CD4-positive, alpha-beta T cell treated with Interleukin-15 for 4 hours (primary cell): ENCODE measurements around the gene TCF12.

ENCODE experiments used
- DNase-seq: peaks from one replicate; pipeline ENCODE4 v3.0.0-alpha.2; 2020; ENCODE audit warnings: low spot score

TCF12 gene

GRCh38 chr15:57171426-57171825 lies 253.0 kb downstream of the TCF12 start:
- DNase-seq: no peak

GRCh38 chr15:57172925-57173324 lies 254.5 kb downstream of the TCF12 start:
- DNase-seq: no peak

DNA sequence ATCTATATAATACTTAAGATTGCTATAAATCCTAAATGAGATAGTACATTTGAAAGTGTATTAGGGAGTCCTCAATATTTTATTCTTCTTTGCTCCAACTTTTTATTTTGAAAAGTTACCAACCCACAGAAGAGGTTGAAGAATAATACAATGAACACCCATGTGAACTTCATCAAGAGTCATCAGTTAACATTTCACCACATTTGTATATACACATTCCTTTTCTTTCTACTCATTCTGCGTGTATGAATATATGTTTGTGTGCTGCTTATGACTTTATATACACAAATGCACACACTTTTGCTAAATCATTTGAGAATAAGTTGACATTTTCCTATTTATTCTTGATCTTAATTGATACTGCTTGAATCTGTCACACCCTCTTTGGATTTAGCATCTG lies 264.6 kb downstream of the TCF12 start:
- DNase-seq: no peak

DNA sequence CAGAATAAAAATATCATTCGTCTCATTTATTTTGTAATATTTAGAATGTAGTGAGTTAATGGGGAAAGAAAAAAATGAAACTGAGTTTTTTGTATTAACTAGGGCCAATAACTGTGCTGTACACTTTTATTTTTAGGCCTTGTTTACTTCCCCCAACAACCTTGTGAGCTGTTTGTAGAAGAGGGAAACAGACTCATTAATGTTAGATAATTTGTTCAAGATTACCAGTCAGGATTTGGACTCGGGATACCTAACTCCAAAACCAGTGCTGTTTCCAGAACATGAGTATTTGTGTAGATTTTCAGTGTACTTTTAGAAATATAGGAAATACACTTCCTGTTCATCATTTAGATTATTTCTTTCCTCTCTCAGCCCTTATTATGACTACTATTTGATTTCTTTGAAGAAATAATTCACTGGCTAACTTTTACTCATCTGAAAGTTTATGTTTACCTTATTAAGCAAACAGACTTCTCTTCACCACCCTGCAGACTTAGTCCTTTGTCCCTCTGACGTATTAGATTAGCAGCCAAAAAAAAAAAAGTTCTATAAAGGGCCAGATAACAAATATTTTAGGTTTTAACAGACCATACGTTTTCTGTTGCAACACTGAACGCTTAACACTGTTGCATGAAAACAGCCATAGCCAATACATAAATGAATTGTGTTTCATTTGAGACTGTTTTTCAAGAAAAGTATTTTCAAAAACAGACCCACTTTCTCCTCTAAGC lies 265.3 kb downstream of the TCF12 start:
- DNase-seq: no peak

DNA sequence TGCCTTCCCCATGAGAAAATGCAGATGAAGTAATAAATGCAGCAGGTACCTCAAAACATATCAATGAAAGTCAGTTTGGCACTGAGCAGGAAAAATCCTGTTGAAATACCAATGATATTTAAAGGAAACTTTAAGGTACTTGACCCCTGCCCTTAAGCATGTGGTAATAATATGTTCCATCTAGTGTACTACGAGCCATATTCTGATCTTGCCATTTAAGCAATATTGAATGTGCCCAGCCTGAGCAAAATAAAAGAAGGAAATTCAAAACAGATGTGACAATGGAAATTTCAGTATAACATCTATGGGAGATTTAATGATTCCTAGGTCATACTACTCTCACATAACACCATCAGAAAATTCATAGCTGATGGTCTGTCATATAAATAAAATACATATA lies 266.1 kb downstream of the TCF12 start:
- DNase-seq: no peak

DNA sequence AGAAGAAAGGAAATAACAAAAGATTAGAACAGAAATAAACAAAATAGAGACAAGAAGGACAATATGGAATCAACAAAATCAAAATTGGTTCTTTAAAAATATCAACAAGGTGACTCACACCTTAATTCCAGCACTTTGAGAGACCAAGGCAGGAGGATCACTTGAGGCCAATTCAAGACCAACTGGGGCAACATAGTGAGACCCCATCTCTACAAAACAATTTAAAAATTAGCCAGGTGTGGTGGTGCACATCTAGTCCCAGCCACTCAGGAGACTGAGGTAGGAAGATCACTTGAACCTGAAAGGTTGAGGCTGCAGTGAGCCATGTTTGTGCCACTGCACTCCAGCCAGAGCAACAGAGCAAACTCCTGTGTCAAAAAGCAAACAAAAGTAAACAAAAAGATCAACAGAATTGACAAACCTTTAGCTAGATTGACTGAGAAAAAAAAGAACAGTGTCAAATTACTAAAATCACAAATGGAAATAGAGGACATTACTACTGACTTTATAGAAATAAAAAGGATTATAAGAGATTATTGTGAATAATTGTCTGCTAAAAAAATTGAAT lies 267.1 kb downstream of the TCF12 start:
- no peak for DNase-seq

GRCh38 chr15:57189466-57189865 lies 271.0 kb downstream of the TCF12 start:
- no peak for DNase-seq

GRCh38 chr15:57190208-57190607 lies 271.8 kb downstream of the TCF12 start:
- DNase-seq: no peak

- DNase-seq: no peak
Observed at GRCh38 chr15:57193161-57193560, 274.7 kb downstream of the TCF12 start.

GRCh38 chr15:57195326-57195725 lies 276.9 kb downstream of the TCF12 start:
- DNase-seq: no peak

DNA sequence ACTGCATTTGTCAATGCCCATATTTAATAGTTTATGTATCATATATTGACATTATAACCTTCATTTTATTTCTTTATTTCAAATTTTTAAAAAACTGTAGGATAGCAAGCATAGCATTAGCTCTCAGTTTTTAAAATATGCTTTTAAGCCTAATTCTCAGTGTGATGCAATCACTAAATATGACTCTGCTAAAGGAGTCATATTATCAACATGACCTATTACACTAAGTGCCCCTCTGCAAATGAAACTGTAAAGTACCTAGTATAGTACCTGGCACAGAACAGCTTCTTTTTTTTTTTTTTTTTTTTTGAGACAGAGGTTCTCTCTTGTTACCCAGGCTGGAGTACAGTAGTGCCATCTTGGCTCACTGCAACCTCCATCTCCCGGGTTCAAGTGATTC lies 278.4 kb downstream of the TCF12 start:
- DNase-seq: no peak

DNA sequence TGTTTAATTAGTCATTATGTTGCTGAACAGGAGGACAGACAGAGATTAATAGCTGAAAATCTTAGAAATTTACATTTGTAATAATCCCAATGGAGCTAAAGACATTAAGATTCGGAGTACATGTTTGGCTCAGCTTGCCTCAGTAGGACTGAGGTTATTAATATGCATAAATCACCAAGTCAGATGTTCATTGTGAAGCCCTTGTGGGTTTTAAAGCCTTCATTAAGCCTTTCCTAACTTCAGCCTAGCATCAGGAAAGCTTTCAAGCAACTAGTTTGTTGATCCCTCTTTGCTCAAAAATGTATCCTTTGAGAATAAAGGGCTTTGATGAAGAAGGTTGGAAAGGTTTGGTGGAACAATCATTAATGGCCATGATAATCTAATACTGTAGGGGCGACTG lies 279.7 kb downstream of the TCF12 start:
- no peak for DNase-seq

GRCh38 chr15:57198654-57199291 lies 280.3 kb downstream of the TCF12 start:
- DNase-seq: no peak

DNA sequence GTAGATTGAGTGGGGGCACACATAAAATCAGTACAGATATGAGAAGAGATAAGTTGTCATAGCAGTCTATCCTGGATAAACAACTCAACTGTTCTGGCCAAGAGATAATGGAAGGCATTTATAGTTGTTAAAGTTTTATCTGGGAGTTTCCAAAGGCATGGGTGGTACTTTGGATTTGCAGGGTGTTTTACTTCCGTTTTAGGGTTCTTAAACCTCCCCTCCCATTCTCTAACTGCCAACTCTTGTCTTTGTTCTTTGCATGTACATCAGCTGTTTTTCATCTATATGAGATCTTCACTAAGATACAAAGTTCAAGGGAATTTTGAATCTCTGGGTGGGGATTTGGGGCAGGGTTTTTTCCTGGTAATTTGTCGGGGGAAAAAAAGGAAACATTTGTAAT lies 283.1 kb downstream of the TCF12 start:
- DNase-seq: no peak

DNA sequence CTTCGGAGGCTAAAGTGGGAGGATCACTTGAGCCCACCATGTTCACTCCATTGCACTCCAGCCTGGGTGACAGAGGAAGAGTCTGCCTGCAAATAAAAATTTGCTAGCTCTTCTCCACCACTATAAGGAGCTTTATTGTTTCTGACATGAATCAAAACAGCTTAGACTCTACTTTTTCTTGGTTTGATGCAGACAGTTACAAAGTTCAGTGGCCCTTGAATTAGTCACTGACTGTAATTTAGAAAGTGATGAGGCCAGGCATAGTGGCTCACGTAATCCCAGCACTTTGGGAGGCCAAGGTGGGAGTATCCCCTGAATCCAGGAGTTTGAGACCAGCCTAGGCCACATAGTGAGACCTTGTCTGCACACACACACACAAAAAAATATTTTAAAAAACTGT lies 285.5 kb downstream of the TCF12 start:
- no peak for DNase-seq

GRCh38 chr15:57205027-57205855 lies 286.8 kb downstream of the TCF12 start:
- no peak for DNase-seq

- DNase-seq: no peak
Observed at GRCh38 chr15:57205996-57206395, 287.6 kb downstream of the TCF12 start.

- DNase-seq: peak; percentile 6
Observed at GRCh38 chr15:57213862-57214261, 295.4 kb downstream of the TCF12 start.

- DNase-seq: no peak
Observed at GRCh38 chr15:57215326-57215725, 296.9 kb downstream of the TCF12 start.

DNA sequence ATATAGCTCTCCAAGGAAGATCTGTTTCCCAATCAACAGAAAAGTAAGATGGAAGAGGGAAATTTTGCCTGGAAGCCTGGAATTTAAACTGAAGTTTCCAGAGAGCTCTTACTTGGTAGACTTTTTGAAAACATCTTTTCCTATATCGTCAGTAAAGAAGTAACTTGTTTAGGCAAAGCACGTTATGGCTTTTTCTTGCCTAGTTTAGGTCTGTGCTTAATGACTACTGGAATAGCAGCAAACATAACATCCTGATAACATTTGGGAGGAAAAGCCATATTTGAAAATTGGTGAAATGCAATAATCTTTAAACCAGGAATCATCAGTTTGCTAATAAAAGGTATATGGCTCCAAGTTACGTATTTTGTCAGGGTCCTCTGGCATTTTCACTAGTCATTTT lies 297.4 kb downstream of the TCF12 start:
- no peak for DNase-seq

GRCh38 chr15:57216288-57216687 lies 297.8 kb downstream of the TCF12 start:
- no peak for DNase-seq

DNA sequence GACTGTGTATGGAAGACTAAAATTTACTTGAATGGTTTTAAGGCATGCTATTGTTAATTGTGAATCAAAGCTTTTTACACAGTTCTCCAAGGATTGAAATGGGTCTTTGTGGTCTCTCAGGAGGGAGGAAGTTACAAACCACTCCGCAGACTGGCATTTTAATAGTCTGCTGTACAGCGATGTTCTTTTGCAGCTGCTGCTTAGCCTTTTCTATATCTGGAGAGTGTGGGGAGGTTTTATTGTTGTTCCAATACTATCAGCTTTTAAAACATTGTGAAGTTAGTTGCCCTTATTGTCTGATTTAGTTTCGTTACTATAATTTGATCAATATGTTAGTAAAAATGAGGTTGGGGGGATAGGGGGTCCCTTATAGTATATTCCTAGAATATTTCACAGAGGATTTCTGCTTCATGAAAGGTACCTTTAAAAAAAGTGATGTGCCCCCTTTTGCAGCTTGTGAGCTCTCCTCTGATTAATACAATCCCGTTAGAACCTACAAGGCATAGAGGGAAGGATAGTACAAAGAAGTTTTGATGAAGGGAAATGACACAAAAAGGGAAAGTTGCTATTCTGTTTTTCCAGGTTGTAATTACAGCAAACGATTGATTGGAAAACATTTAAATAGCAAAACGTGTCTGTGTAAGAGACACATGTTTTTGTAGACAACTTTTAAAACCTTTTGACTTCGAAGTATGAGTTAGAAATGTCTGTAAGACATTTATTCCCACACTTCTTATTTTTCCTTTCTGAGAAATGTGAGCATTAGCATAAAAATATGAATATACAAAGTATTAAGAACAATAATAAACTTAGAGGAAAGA lies 299.5 kb downstream of the TCF12 start:
- DNase-seq: no peak
